NCI-H2171 (cell line): ENCODE measurements around the gene NDUFB8.

Experiments
- DNase-seq: peaks from one replicate; lab custom pipeline; 2025; lab: John Stamatoyannopoulos, UW

NDUFB8 gene

GRCh38 chr10:100506596-100507356 lies 22.9 kb downstream of the NDUFB8 start:
- DNase-seq = no peak

- DNase-seq = no peak
These were observed 24.5 kb downstream of the NDUFB8 start for GRCh38 chr10:100505164-100505563.

GRCh38 chr10:100504096-100504495 lies 25.6 kb downstream of the NDUFB8 start:
- no peak for DNase-seq

GRCh38 chr10:100502926-100503494 lies 26.7 kb downstream of the NDUFB8 start:
- DNase-seq = no peak

GRCh38 chr10:100501423-100501822 lies 28.2 kb downstream of the NDUFB8 start:
- no peak for DNase-seq

- DNase-seq = no peak
These were observed 31.6 kb downstream of the NDUFB8 start for GRCh38 chr10:100498059-100498458.

- DNase-seq = no peak
These were observed 33.1 kb downstream of the NDUFB8 start for GRCh38 chr10:100496567-100496966.

- no peak for DNase-seq
These were observed 39.1 kb downstream of the NDUFB8 start for GRCh38 chr10:100490531-100490930.

- DNase-seq = no peak
These were observed 40.3 kb downstream of the NDUFB8 start for GRCh38 chr10:100489396-100489795.

- DNase-seq = no peak
These were observed 42.1 kb downstream of the NDUFB8 start for GRCh38 chr10:100487529-100487928.

GRCh38 chr10:100485801-100486495 lies 43.7 kb downstream of the NDUFB8 start:
- DNase-seq = no peak

GRCh38 chr10:100485366-100485765 lies 44.3 kb downstream of the NDUFB8 start:
- DNase-seq = no peak

GRCh38 chr10:100483876-100484666 lies 45.6 kb downstream of the NDUFB8 start:
- no peak for DNase-seq

GRCh38 chr10:100482834-100483185 lies 46.9 kb downstream of the NDUFB8 start:
- no peak for DNase-seq

GRCh38 chr10:100482181-100482833 lies 47.4 kb downstream of the NDUFB8 start:
- peak; percentile 11 for DNase-seq

- DNase-seq = peak; percentile 45
These were observed 48.1 kb downstream of the NDUFB8 start for GRCh38 chr10:100481462-100482081.

GRCh38 chr10:100480002-100480401 lies 49.7 kb downstream of the NDUFB8 start:
- no peak for DNase-seq

GRCh38 chr10:100479037-100479436 lies 50.6 kb downstream of the NDUFB8 start:
- no peak for DNase-seq

- DNase-seq = no peak
These were observed 51.7 kb downstream of the NDUFB8 start for GRCh38 chr10:100477970-100478369.
